ENCODE results near the gene CHID1.

Gene CHID1

GRCh38 chr11:894575-895201 lies 15.9 kb downstream of the CHID1 start:
- no peak for DNase-seq (ENCODE audit: insufficient read length, low spot score)
- no peak for TF ChIP-seq POLR2A (IDR thresholded peaks at IDR 0.05; ENCODE audit: low read depth, low read length)
- no peak for FAIRE-seq

GRCh38 chr11:893008-893654 lies 17.5 kb downstream of the CHID1 start:
- TF ChIP-seq POLR2A (IDR thresholded peaks at IDR 0.05; ENCODE audit: low read depth, low read length) = no peak
- DNase-seq (ENCODE audit: insufficient read length, low spot score) (no peak), FAIRE-seq (no peak)

GRCh38 chr11:890794-891540 lies 19.6 kb downstream of the CHID1 start:
- FAIRE-seq (no peak), DNase-seq (ENCODE audit: insufficient read length, low spot score) (no peak)
- no peak for TF ChIP-seq POLR2A (IDR thresholded peaks at IDR 0.05; ENCODE audit: low read depth, low read length)

GRCh38 chr11:889687-890475 lies 20.7 kb downstream of the CHID1 start:
- FAIRE-seq (no peak), DNase-seq (ENCODE audit: insufficient read length, low spot score) (no peak)
- no peak for TF ChIP-seq POLR2A (IDR thresholded peaks at IDR 0.05; ENCODE audit: low read depth, low read length)

GRCh38 chr11:889257-889656 lies 21.4 kb downstream of the CHID1 start:
- no peak for FAIRE-seq

GRCh38 chr11:888310-889212 lies 22.0 kb downstream of the CHID1 start:
- FAIRE-seq (no peak), DNase-seq (ENCODE audit: insufficient read length, low spot score) (no peak)
- no peak for TF ChIP-seq POLR2A (IDR thresholded peaks at IDR 0.05; ENCODE audit: low read depth, low read length)

More at GRCh38 chr11:889257-889656, 21.4 kb downstream of the CHID1 start:
- DNase-seq (ENCODE audit: insufficient read length, low spot score) = no peak
- no peak for TF ChIP-seq POLR2A (IDR thresholded peaks at IDR 0.05; ENCODE audit: low read depth, low read length)

- DNase-seq (ENCODE audit: insufficient read length, low spot score) (no peak), FAIRE-seq (no peak)
- TF ChIP-seq POLR2A (IDR thresholded peaks at IDR 0.05; ENCODE audit: low read depth, low read length) = no peak
Observed at GRCh38 chr11:887589-887988, 23.0 kb downstream of the CHID1 start.

- no peak for TF ChIP-seq POLR2A (IDR thresholded peaks at IDR 0.05; ENCODE audit: low read depth, low read length)
- DNase-seq (ENCODE audit: insufficient read length, low spot score) (no peak), FAIRE-seq (no peak)
Observed at GRCh38 chr11:886568-886967, 24.0 kb downstream of the CHID1 start.

- FAIRE-seq (no peak), DNase-seq (ENCODE audit: insufficient read length, low spot score) (no peak)
- no peak for TF ChIP-seq POLR2A (IDR thresholded peaks at IDR 0.05; ENCODE audit: low read depth, low read length)
Observed at GRCh38 chr11:884578-885070, 26.0 kb downstream of the CHID1 start.

GRCh38 chr11:883527-883926 lies 27.1 kb downstream of the CHID1 start:
- TF ChIP-seq POLR2A (IDR thresholded peaks at IDR 0.05; ENCODE audit: low read depth, low read length) = no peak
- DNase-seq (ENCODE audit: insufficient read length, low spot score) (no peak), FAIRE-seq (no peak)

- no peak for TF ChIP-seq POLR2A (IDR thresholded peaks at IDR 0.05; ENCODE audit: low read depth, low read length)
- DNase-seq (ENCODE audit: insufficient read length, low spot score) (no peak), FAIRE-seq (no peak)
Observed at GRCh38 chr11:882596-882995, 28.0 kb downstream of the CHID1 start.

- DNase-seq (ENCODE audit: insufficient read length, low spot score) = no peak
- no peak for TF ChIP-seq POLR2A (IDR thresholded peaks at IDR 0.05; ENCODE audit: low read depth, low read length)
- FAIRE-seq = no peak
Observed at GRCh38 chr11:880447-880846, 30.2 kb downstream of the CHID1 start.

GRCh38 chr11:877565-877964 lies 33.0 kb downstream of the CHID1 start:
- FAIRE-seq (no peak), DNase-seq (ENCODE audit: insufficient read length, low spot score) (no peak)
- TF ChIP-seq POLR2A (IDR thresholded peaks at IDR 0.05; ENCODE audit: low read depth, low read length) = no peak

Data from H54 (cell line).